Hypothalamus (tissue), 51 donors: ENCODE measurements around the gene EXOC6B.

Experiments
- DNase-seq, 51 donors: peaks; one replicate each; lab custom pipeline; 2025; lab: John Stamatoyannopoulos, UW

The EXOC6B gene

GRCh38 chr2:72131916-72132841 is 693.7 kb downstream of the EXOC6B start:
- no peak for DNase-seq

GRCh38 chr2:72131371-72131891 is 694.4 kb downstream of the EXOC6B start:
- no peak for DNase-seq

GRCh38 chr2:72130659-72131360 is 695.0 kb downstream of the EXOC6B start:
- no peak for DNase-seq

GRCh38 chr2:72129681-72130340 is 696.0 kb downstream of the EXOC6B start:
- DNase-seq: no peak

GRCh38 chr2:72128843-72129227 is 697.0 kb downstream of the EXOC6B start:
- no peak for DNase-seq

GRCh38 chr2:72128059-72128842 is 697.6 kb downstream of the EXOC6B start:
- DNase-seq: no peak

GRCh38 chr2:72127401-72128058 is 698.3 kb downstream of the EXOC6B start:
- no peak for DNase-seq

GRCh38 chr2:72126186-72127100 is 699.4 kb downstream of the EXOC6B start:
- no peak for DNase-seq
